HCT116 (cell line): ENCODE data around the gene SSNA1. TPM values are rescaled to one million over a fixed set of nuclear protein-coding genes. Genes with fewer than 3 reads are reported as not detected.

Source experiments
- ATAC-seq: fragments of 200-7000 bp; cut with Tn5 transposase; 2 replicates; pipeline ENCODE4 v1.9.1; 2020; ENCODE audit warnings: mild to moderate bottlenecking, moderate library complexity
- BruUV-seq: library from RNA; stranded (reverse); fragments of 400-500 nt; replicated peaks from 2 replicates; lab custom pipeline; 2021; lab: Mats Ljungman, UMichigan
- CTCF ChIA-PET: fragments of 300-600 bp; sonication (Branson Sonifier 250); formaldehyde crosslinking; loops from one replicate; lab custom pipeline; 2021; ENCODE audit warnings: antibody characterized with exemption; lab: Charles Lee
- POLR2A ChIA-PET: fragments of 300-600, 350-600 bp; sonication (Branson Sonifier 250); formaldehyde crosslinking; loops from one replicate; lab custom pipeline; 2021; ENCODE audit warnings: antibody characterized with exemption; lab: Charles Lee
- RAD21 ChIA-PET, 2 experiments: fragments of 300-600 bp; sonication (Branson Sonifier 250); formaldehyde crosslinking; loops; one replicate each; lab custom pipeline; 2023; ENCODE audit warnings: low total read pairs in 2 of 2; ENCODE audit not compliant: uncharacterized antibody in 2 of 2, unreplicated experiment in 2 of 2, low non-redundant PET in 1 of 2; lab: Charles Lee
- DNase-seq: peaks from one replicate; pipeline ENCODE4 v3.0.0-alpha.2; 2010; ENCODE audit warnings: low read depth, low spot score
- H2AFZ ChIP-seq: fragments of 200-600 bp; shearing (Covaris generic), sonication (generic); 2 replicates; pipeline ENCODE4 v1.6.1; 2017; ENCODE audit warnings: low read depth, mixed run types, mixed read lengths, antibody characterized with exemption, low read length; ENCODE audit not compliant: poor library complexity, severe bottlenecking
- H3K27ac ChIP-seq: 2 replicates; pipeline ENCODE4 v1.5.1; 2012; ENCODE audit warnings: low read depth, low read length
- H3K27me3 ChIP-seq: fragments of 200-600 bp; sonication (generic); 2 replicates; pipeline ENCODE4 v1.6.1; 2016; ENCODE audit warnings: mixed run types, low read length, mixed read lengths; ENCODE audit not compliant: insufficient read depth
- H3K36me3 ChIP-seq, 2 experiments: fragments of 200-500 bp in 1 of 2; fragments of 200-600 bp in 1 of 2; sonication (Bioruptor generic) in 1 of 2; sonication (generic) in 1 of 2; 2 replicates each; pipeline versions ENCODE4 v1.5.1 to v1.6.1; 2014 to 2016; ENCODE audit warnings: low read length in 2 of 2, inconsistent platforms in 1 of 2, mixed read lengths in 1 of 2, mixed run types in 1 of 2; ENCODE audit not compliant: insufficient read depth in 2 of 2, control insufficient read depth in 1 of 2
- H3K4me1 ChIP-seq, 2 experiments: fragments of 200-600 bp in 1 of 2; sonication (generic) in 1 of 2; 2 replicates each; pipeline versions ENCODE4 v1.5.1 to v1.6.1; 2012 to 2017; ENCODE audit warnings: low read length in 2 of 2, inconsistent platforms in 1 of 2, mild to moderate bottlenecking in 1 of 2, mixed read lengths in 1 of 2, mixed run types in 1 of 2, moderate library complexity in 1 of 2; ENCODE audit not compliant: insufficient read depth in 2 of 2, control insufficient read depth in 1 of 2
- H3K4me2 ChIP-seq: fragments of 200-600 bp; sonication (generic); 2 replicates; pipeline ENCODE4 v1.6.1; 2017; ENCODE audit warnings: mixed run types, low read length, mixed read lengths
- H3K4me3 ChIP-seq, 2 experiments: fragments of 200-600 bp in 1 of 2; sonication (generic) in 1 of 2; replicated peaks in 1 of 2; 2 replicates each; pipeline ENCODE4 v1.5.1; 2011 to 2016; ENCODE audit warnings: low read length in 2 of 2, control low read depth in 1 of 2, low read depth in 1 of 2, mild to moderate bottlenecking in 1 of 2, mixed read lengths in 1 of 2, mixed run types in 1 of 2
- H3K79me2 ChIP-seq: fragments of 200-600 bp; sonication (generic); 2 replicates; pipeline ENCODE4 v1.6.1; 2017; ENCODE audit warnings: mild to moderate bottlenecking, mixed run types, low read length, moderate library complexity, mixed read lengths; ENCODE audit not compliant: insufficient read depth
- H3K9ac ChIP-seq: fragments of 200-600 bp; sonication (generic); 2 replicates; pipeline ENCODE4 v1.6.1; 2016; ENCODE audit warnings: low read length, mixed read lengths
- H3K9me2 ChIP-seq: fragments of 200-600 bp; sonication (generic), shearing (Covaris generic); 2 replicates; pipeline ENCODE4 v1.6.1; 2017; ENCODE audit warnings: mixed run types, mild to moderate bottlenecking, moderate library complexity; ENCODE audit not compliant: insufficient read depth
- H3K9me3 ChIP-seq, 2 experiments: fragments of 200-500 bp in 1 of 2; fragments of 200-600 bp in 1 of 2; sonication (Bioruptor generic) in 1 of 2; sonication (generic) in 1 of 2; 2 replicates each; pipeline ENCODE4 v1.6.1; 2014 to 2017; ENCODE audit warnings: low read length in 2 of 2, mixed read lengths in 2 of 2, inconsistent platforms in 1 of 2, low read depth in 1 of 2, mild to moderate bottlenecking in 1 of 2, mixed run types in 1 of 2, moderate library complexity in 1 of 2; ENCODE audit not compliant: control insufficient read depth in 1 of 2, insufficient read depth in 1 of 2
- H4K20me1 ChIP-seq: fragments of 200-600 bp; sonication (generic), shearing (Covaris generic); 2 replicates; pipeline ENCODE4 v1.6.1; 2017; ENCODE audit warnings: mixed run types, mild to moderate bottlenecking, moderate library complexity; ENCODE audit not compliant: insufficient read depth
- CBX3 ChIP-seq: IDR thresholded peaks from 2 replicates; pipeline ENCODE4 v1.6.1; 2012; ENCODE audit warnings: low read depth
- CEBPB ChIP-seq: IDR thresholded peaks from 2 replicates; pipeline ENCODE4 v1.6.1; 2012; ENCODE audit warnings: low read depth
- EGR1 ChIP-seq: IDR thresholded peaks from 2 replicates; pipeline ENCODE4 v1.6.1; 2012; ENCODE audit warnings: low read depth
- EZH2 ChIP-seq: fragments of 200-600 bp; sonication (generic); IDR thresholded peaks from 2 replicates; pipeline ENCODE4 v1.6.1; 2017; ENCODE audit warnings: antibody characterized with exemption, mixed run types
- POLR2A ChIP-seq: IDR thresholded peaks from 2 replicates; pipeline ENCODE4 v1.7.0; 2011; ENCODE audit warnings: borderline replicate concordance; ENCODE audit not compliant: insufficient read depth, insufficient read length; ENCODE audit errors: extremely low read depth
- POLR2AphosphoS5 ChIP-seq: IDR thresholded peaks from 2 replicates; pipeline ENCODE4 v1.6.1; 2011; ENCODE audit warnings: mild to moderate bottlenecking, low read depth, low read length, moderate library complexity
- SIN3A ChIP-seq: IDR thresholded peaks from 2 replicates; pipeline ENCODE4 v1.6.1; 2012; ENCODE audit warnings: low read depth
- ZFX ChIP-seq: fragments of 450-650 bp; IDR thresholded peaks from 2 replicates; pipeline ENCODE4 v1.6.1; 2017
- ZNF274 ChIP-seq: fragments of 200-500 bp; sonication (Bioruptor generic); IDR thresholded peaks from 2 replicates; pipeline ENCODE4 v1.6.1; 2014; ENCODE audit warnings: mild to moderate bottlenecking, low read depth, low read length, inconsistent platforms
- intact Hi-C: fragments of 100-400 bp; cut with micrococcal nuclease; formaldehyde crosslinking; loops from 2 replicates; pipeline ENCODE4 v1.10.0; 2022
- total RNA-seq: library from RNA; stranded (reverse); gene quantifications from one replicate; pipeline ENCODE4 v1.2.1, GENCODE V29; 2021; ENCODE audit not compliant: unreplicated experiment
- TF ChIP-seq, protein P1 (sequence below): IDR thresholded peaks from 2 replicates; pipeline ENCODE4 v1.6.1; 2012
- TF ChIP-seq, protein P2 (sequence below): IDR thresholded peaks from 2 replicates; pipeline ENCODE4 v1.6.1; 2011; ENCODE audit warnings: mild to moderate bottlenecking, low read length, moderate library complexity; ENCODE audit not compliant: insufficient replicate concordance; ENCODE audit errors: extremely low read depth

Gene SSNA1
- total RNA-seq, 1 experiment from 2014 or later: 84.7 TPM

GRCh38 chr9:137186385-137186784 lies 2.1 kb upstream of the SSNA1 start:
- Histone ChIP-seq H4K20me1 (no peaks in the 10 kb centered on the region), H3K4me1 (peaks cover 16 to 33% of the 10 kb centered on the region in 2 experiments), H3K36me3 (peaks cover 0 to 23% of the 10 kb centered on the region in 2 experiments; a peak in 1 of 4 replicates), H3K79me2 (peaks cover 52% of the 10 kb centered on the region), H3K9me2 (no peaks in the 10 kb centered on the region), H3K4me2 (no peak overlapping the region), H3K9ac (no peak overlapping the region), H3K27me3 (no peaks in the 10 kb centered on the region), H3K27ac (no peak overlapping the region), H3K4me3 (no peak overlapping the region), H3K9me3 (no peaks in the 10 kb centered on the region), H2AFZ (no peak overlapping the region)
- DNase-seq: no peak
- ATAC-seq: no peak
- intact Hi-C loops: loop anchor here (5.0 kb wide), 1 partner anchor 41 kb away; the partner anchor contains the start of genes CYSRT1 and RNF224
- ChIA-PET CTCF (no interaction called here), POLR2A (no interaction called here), RAD21 (no interaction called here)
- TF ChIP-seq EGR1 (no peak), ZNF274 (no peak), SIN3A (no peak), CEBPB (no peak), POLR2A (no peak), POLR2AphosphoS5 (no peak), CBX3 (no peak), ZFX (no peak), EZH2 (no peak)
- TF ChIP-seq, protein P1, sequence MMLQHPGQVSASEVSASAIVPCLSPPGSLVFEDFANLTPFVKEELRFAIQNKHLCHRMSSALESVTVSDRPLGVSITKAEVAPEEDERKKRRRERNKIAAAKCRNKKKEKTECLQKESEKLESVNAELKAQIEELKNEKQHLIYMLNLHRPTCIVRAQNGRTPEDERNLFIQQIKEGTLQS: no peak
- TF ChIP-seq, protein P2, sequence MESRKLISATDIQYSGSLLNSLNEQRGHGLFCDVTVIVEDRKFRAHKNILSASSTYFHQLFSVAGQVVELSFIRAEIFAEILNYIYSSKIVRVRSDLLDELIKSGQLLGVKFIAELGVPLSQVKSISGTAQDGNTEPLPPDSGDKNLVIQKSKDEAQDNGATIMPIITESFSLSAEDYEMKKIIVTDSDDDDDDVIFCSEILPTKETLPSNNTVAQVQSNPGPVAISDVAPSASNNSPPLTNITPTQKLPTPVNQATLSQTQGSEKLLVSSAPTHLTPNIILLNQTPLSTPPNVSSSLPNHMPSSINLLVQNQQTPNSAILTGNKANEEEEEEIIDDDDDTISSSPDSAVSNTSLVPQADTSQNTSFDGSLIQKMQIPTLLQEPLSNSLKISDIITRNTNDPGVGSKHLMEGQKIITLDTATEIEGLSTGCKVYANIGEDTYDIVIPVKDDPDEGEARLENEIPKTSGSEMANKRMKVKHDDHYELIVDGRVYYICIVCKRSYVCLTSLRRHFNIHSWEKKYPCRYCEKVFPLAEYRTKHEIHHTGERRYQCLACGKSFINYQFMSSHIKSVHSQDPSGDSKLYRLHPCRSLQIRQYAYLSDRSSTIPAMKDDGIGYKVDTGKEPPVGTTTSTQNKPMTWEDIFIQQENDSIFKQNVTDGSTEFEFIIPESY: no peak
- no TSS peak for BruUV-seq
